K562 (cell line): Measurements from ENCODE around the gene PICK1. TPM values are rescaled to one million over a fixed set of nuclear protein-coding genes. Genes with fewer than 3 reads are reported as not detected.

Experiments
- ATAC-seq: fragments of 200-7000 bp; cut with Tn5 transposase; 3 replicates; pipeline ENCODE4 v1.9.1; 2020; ENCODE audit warnings: moderate library complexity
- BruUV-seq: library from RNA; stranded (reverse); fragments of 400-500 nt; replicated peaks from 2 replicates; lab custom pipeline; 2021; lab: Mats Ljungman, UMichigan
- CTCF ChIA-PET: fragments of 300-600 bp; formaldehyde crosslinking; extraction: SDS; loops from one replicate; lab custom pipeline; 2021; ENCODE audit warnings: low intra/inter-chr PET ratio; lab: Yijun Ruan, JAX
- POLR2A ChIA-PET: fragments of 300-600, 350-650 bp; sonication (Branson Sonifier 250); formaldehyde crosslinking; extraction: SDS; loops from one replicate; lab custom pipeline; 2021; ENCODE audit warnings: antibody characterized with exemption, inconsistent platforms; lab: Yijun Ruan, JAX
- DNase-seq, 4 experiments: peaks; one replicate each; pipeline versions ENCODE4 v3.0.0 to v3.0.0-alpha.2; 2011 to 2018; ENCODE audit warnings: low spot score in 3 of 4, mixed read lengths in 3 of 4; ENCODE audit errors: extremely low read depth in 1 of 4
- FAIRE-seq: peaks from 2 replicates; lab custom pipeline; 2011; peaks lifted over from hg19 to GRCh38; lab: Jason Lieb, UNC
- H2AFZ ChIP-seq: 2 replicates; pipeline ENCODE4 v1.6.0; 2011; ENCODE audit warnings: low read depth, low read length, control low read depth, inconsistent platforms
- H3K27ac ChIP-seq: fragments of 200-600 bp; 3 replicates; pipeline ENCODE4 v1.8.0; 2011; ENCODE audit warnings: low read depth, mild to moderate bottlenecking, control low read depth, inconsistent platforms, low read length, moderate library complexity, mixed read lengths; ENCODE audit errors: extremely low read depth
- H3K27me3 ChIP-seq, 2 experiments: fragments of 300-600 bp in 1 of 2; 2 replicates in 1 of 2; 3 replicates in 1 of 2; pipeline versions ENCODE4 v1.6.0 to v1.8.0; 2011; ENCODE audit warnings: inconsistent platforms in 2 of 2, low read length in 2 of 2, mild to moderate bottlenecking in 1 of 2, mixed read lengths in 1 of 2, moderate library complexity in 1 of 2; ENCODE audit not compliant: control insufficient read depth in 2 of 2, insufficient read depth in 2 of 2
- H3K36me3 ChIP-seq: fragments of 300-600 bp; 3 replicates; pipeline ENCODE4 v1.8.0; 2011; ENCODE audit warnings: mild to moderate bottlenecking, low read length, inconsistent platforms; ENCODE audit not compliant: control insufficient read depth, insufficient read depth
- H3K4me1 ChIP-seq, 2 experiments: fragments of 200-600 bp in 1 of 2; replicated peaks in 1 of 2; 2 replicates in 1 of 2; 3 replicates in 1 of 2; pipeline versions ENCODE4 v1.5.1 to v1.8.0; 2011; ENCODE audit warnings: inconsistent platforms in 2 of 2, low read length in 2 of 2, mild to moderate bottlenecking in 1 of 2, mixed read lengths in 1 of 2, moderate library complexity in 1 of 2; ENCODE audit not compliant: control insufficient read depth in 2 of 2, insufficient read depth in 2 of 2
- H3K4me2 ChIP-seq: 2 replicates; pipeline ENCODE4 v1.6.1; 2011; ENCODE audit warnings: low read length, control low read depth, inconsistent platforms, mixed read lengths; ENCODE audit not compliant: insufficient read depth
- H3K4me3 ChIP-seq: fragments of 200-600 bp; sonication (generic), shearing (Covaris generic); 2 replicates; pipeline ENCODE4 v1.5.1; 2016; ENCODE audit warnings: control low read depth, inconsistent platforms
- H3K79me2 ChIP-seq: fragments of 200-600 bp; 3 replicates; pipeline ENCODE4 v1.8.0; 2011; ENCODE audit warnings: low read length, inconsistent platforms; ENCODE audit not compliant: control insufficient read depth, insufficient read depth
- H3K9ac ChIP-seq, 2 experiments: 2 replicates each; pipeline versions ENCODE4 v1.6.0 to v1.6.1; 2011; ENCODE audit warnings: low read depth in 2 of 2, low read length in 2 of 2, control low read depth in 1 of 2, inconsistent platforms in 1 of 2, mild to moderate bottlenecking in 1 of 2, mixed read lengths in 1 of 2; ENCODE audit not compliant: insufficient read depth in 1 of 2
- H3K9me1 ChIP-seq: one replicate; pipeline ENCODE4 v1.6.0; 2011; ENCODE audit warnings: inconsistent platforms, mild to moderate bottlenecking, low read length, moderate library complexity; ENCODE audit not compliant: control insufficient read depth, insufficient read depth
- H3K9me3 ChIP-seq: replicated peaks from 2 replicates; pipeline ENCODE4 v1.5.1; 2011; ENCODE audit warnings: low read depth, low read length, inconsistent platforms; ENCODE audit not compliant: control insufficient read depth, insufficient read depth
- H4K20me1 ChIP-seq: replicated peaks from 2 replicates; pipeline ENCODE4 v1.6.1; 2011; ENCODE audit warnings: low read length, inconsistent platforms, mixed read lengths; ENCODE audit not compliant: control insufficient read depth, insufficient read depth
- CTCF ChIP-seq, 3 experiments: IDR thresholded peaks in 2 of 3; conservative IDR thresholded peaks in 1 of 3; 2 replicates each; pipeline ENCODE4 v1.5.1; 2011 to 2012; ENCODE audit warnings: low read length in 3 of 3, mild to moderate bottlenecking in 3 of 3, control low read depth in 2 of 3, improper control_type of control experiment in 1 of 3, inconsistent platforms in 1 of 3, low read depth in 1 of 3, mixed read lengths in 1 of 3, moderate library complexity in 1 of 3; ENCODE audit not compliant: insufficient read depth in 2 of 3
- FIP1L1 ChIP-seq: fragments of 200-400 bp; formaldehyde crosslinking; IDR thresholded peaks from 2 replicates; pipeline ENCODE4 v1.6.1; 2018; ENCODE audit warnings: mild to moderate bottlenecking, low read depth, low read length; ENCODE audit not compliant: poor library complexity, severe bottlenecking
- PHTF2 ChIP-seq: fragments of 250-450 bp; sonication (Bioruptor Pico); IDR thresholded peaks from 2 replicates; pipeline ENCODE4 v1.5.0; 2021; ENCODE audit warnings: mild to moderate bottlenecking
- RAD21 ChIP-seq, 2 experiments: fragments of 250-450 bp in 1 of 2; fragments of 450-650 bp in 1 of 2; sonication (Bioruptor Pico) in 1 of 2; formaldehyde crosslinking in 1 of 2; IDR thresholded peaks in 1 of 2; conservative IDR thresholded peaks in 1 of 2; 2 replicates each; pipeline versions ENCODE4 v1.4.0 to v1.8.0; 2020 to 2022; ENCODE audit warnings: mild to moderate bottlenecking in 2 of 2, moderate library complexity in 1 of 2
- TCF3 ChIP-seq: sonication (generic); formaldehyde crosslinking; IDR thresholded peaks from 2 replicates; pipeline ENCODE4 v1.4.0; 2020; ENCODE audit warnings: mild to moderate bottlenecking, missing genetic modification reagents
- ZC3H8 ChIP-seq: fragments of 450-650 bp; IDR thresholded peaks from 2 replicates; pipeline ENCODE4 v1.6.1; 2017
- ZNF232 ChIP-seq: sonication (generic); formaldehyde crosslinking; IDR thresholded peaks from 2 replicates; pipeline ENCODE4 v1.8.0; 2022; ENCODE audit warnings: mild to moderate bottlenecking, missing genetic modification reagents
- ZNF592 ChIP-seq: fragments of 450-650 bp; IDR thresholded peaks from 2 replicates; pipeline ENCODE4 v1.6.1; 2017; ENCODE audit warnings: antibody characterized with exemption, mild to moderate bottlenecking
- WGBS: fragments of 100-300 bp; shearing (Covaris generic); methylation state at CpG from one replicate; pipeline ENCODE4 v1.1.6; 2016; ENCODE audit warnings: low coverage, mixed read lengths; ENCODE audit not compliant: insufficient coverage; ENCODE audit errors: missing lambda C conversion rate; 5-methylcytosine and 5-hydroxymethylcytosine counted together
- in situ Hi-C: fragments of 300-500 bp; cut with MboI; formaldehyde crosslinking; loops from 4 replicates; pipeline ENCODE4 v1.15.0; 2018; ENCODE audit warnings: inconsistent platforms, mixed read lengths
- intact Hi-C: fragments of 100-400 bp; cut with micrococcal nuclease; formaldehyde crosslinking; loops from 2 replicates; pipeline ENCODE4 v1.14.2; 2022
- polyA plus RNA-seq, 8 experiments: library from polyadenylated mRNA; depleted of rRNA in 4 of 8; stranded (reverse) in 5 of 8; unstranded in 3 of 8; fragments of >200 nt; fragmentation: Nextera tagmentation in 2 of 8; fragmentation: Illumina TruSeq in 1 of 8; extraction: Ambion mirVana in 2 of 8; extraction: Trizol in 1 of 8; gene quantifications; 2 replicates each; pipeline versions ENCODE4 v1.2.1 to v1.2.3, GENCODE V29; 2011 to 2014; ENCODE audit warnings: inconsistent platforms in 1 of 8, missing spikeins in 1 of 8
- total RNA-seq, 7 experiments: library from RNA; depleted of rRNA in 6 of 7; stranded (reverse); fragments of >200 nt in 6 of 7; fragmentation: Illumina TruSeq in 2 of 7; extraction: Trizol in 2 of 7; gene quantifications; 2 replicates each; pipeline versions ENCODE4 v1.2.1 to v1.2.3, GENCODE V29; 2011 to 2021; ENCODE audit warnings: low replicate concordance in 1 of 7

PICK1 gene
- total and polyA plus RNA-seq, 9 of the 15 experiments (the other 6 are each of a cell fraction or from before 2014, with no cell fraction given), result 0.06 to 11.0 (median 7.9) TPM; not detected in 1

- no peak for TF ChIP-seq ZNF592
- no peak for TF ChIP-seq ZNF232 (CRISPR knock-in tag)
- TF ChIP-seq, all 486 proteins: peak for 0
Observed at GRCh38 chr22:38070250-38070921, 13.2 kb downstream of the PICK1 start (continued).

GRCh38 chr22:38071421-38072321 is 14.5 kb downstream of the PICK1 start:
- no peaks in the 10 kb centered on the region for H3K79me2 ChIP-seq
- in situ Hi-C loops (loop anchor here (25.0 kb wide), 2 partner anchors 516 to 941 kb away; partner anchors contain the start of genes APOBEC3C and APOBEC3D), intact Hi-C loops (no loop called here)
- ChIA-PET POLR2A (interaction anchor here (0.6 to 1.0 kb wide), 3 partner anchors 16 to 387 kb away, joined by 3 to 5 read pairs (median 3); partner anchors contain the start of gene MAFF), CTCF (no interaction called here)
- DNase-seq (no peak), FAIRE-seq (no peak), ATAC-seq (0 out of 3 replicates have a peak, but pooled peaks have one; percentile 22)
- no peak overlapping the region for H3K4me3 ChIP-seq
- H4K20me1 ChIP-seq, result no peaks in the 10 kb centered on the region
- H3K4me2 ChIP-seq, result no peak overlapping the region
- H3K9me1 ChIP-seq, result no peaks in the 10 kb centered on the region
- no TSS peak for BruUV-seq
- H3K9me3 ChIP-seq, result no peaks in the 10 kb centered on the region
- H3K36me3 ChIP-seq, result no peaks in the 10 kb centered on the region
- no peaks in the 10 kb centered on the region for H3K27me3 ChIP-seq
- no peak overlapping the region for H3K9ac ChIP-seq
- peaks cover 0 to 26% of the 10 kb centered on the region in 2 experiments; a peak in 2 of 5 replicates for H3K4me1 ChIP-seq
- H3K27ac ChIP-seq, result no peak overlapping the region
- 71% methylated on average over 14 of the region's 22 CpGs for WGBS
- no peak overlapping the region for H2AFZ ChIP-seq
- TF ChIP-seq PHTF2 (CRISPR knock-in tag), result no peak
- TF ChIP-seq CTCF (IDR thresholded peaks at IDR 0.05 in 2 of 3, conservative IDR thresholded peaks at IDR 0.05 in 1 of 3; ENCODE audit: insufficient read depth in 2 of 3, low read depth in 1 of 3, low read length in 3 of 3), result peak; percentile 8 to 55 (median 31); a peak in 4 of 6 replicates
- peak in 1 of 2 experiments; percentile 9; a peak in 1 of 4 replicates for TF ChIP-seq RAD21 (CRISPR knock-in tag; conservative IDR thresholded peaks at IDR 0.05 in 1 of 2, IDR thresholded peaks at IDR 0.05 in 1 of 2)
- TF ChIP-seq TCF3 (CRISPR knock-in tag), result no peak
- no peak for TF ChIP-seq FIP1L1
- TF ChIP-seq ZC3H8, result no peak
